ENCODE measurements around the gene SDC3.
A peak's percentile ranks its signal among the peaks of the same experiment; 100 is the strongest.
"Not testable (repeated sequence)": the region's sequence is repeated elsewhere in the genome, so short reads cannot be mapped to it uniquely, and the experiment has no call there.

The SDC3 gene

GRCh38 chr1:30874176-30874575, 34.4 kb downstream of the SDC3 start:
- DNase-seq (ENCODE audit: low spot score): no peak

DNA sequence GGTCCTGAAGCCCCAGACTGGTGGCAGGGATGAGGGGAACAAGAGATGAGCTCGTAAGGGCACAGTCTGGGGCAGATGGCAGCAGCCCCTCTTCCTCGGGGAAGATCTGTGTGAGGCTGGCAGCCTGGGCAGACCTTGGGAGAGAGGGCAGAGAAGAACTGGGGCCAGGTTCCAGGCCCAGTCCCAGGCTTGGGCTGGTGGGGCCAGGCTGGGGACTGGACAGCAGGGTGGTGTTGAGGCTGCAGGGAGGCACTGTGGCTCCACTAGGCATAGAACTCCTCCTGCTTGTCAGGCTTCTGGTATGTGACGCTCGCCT, 35.7 kb downstream of the SDC3 start:
- DNase-seq (ENCODE audit: low spot score): no peak

GRCh38 chr1:30872033-30872947, 36.3 kb downstream of the SDC3 start:
- no peak for DNase-seq (ENCODE audit: low spot score)

DNA sequence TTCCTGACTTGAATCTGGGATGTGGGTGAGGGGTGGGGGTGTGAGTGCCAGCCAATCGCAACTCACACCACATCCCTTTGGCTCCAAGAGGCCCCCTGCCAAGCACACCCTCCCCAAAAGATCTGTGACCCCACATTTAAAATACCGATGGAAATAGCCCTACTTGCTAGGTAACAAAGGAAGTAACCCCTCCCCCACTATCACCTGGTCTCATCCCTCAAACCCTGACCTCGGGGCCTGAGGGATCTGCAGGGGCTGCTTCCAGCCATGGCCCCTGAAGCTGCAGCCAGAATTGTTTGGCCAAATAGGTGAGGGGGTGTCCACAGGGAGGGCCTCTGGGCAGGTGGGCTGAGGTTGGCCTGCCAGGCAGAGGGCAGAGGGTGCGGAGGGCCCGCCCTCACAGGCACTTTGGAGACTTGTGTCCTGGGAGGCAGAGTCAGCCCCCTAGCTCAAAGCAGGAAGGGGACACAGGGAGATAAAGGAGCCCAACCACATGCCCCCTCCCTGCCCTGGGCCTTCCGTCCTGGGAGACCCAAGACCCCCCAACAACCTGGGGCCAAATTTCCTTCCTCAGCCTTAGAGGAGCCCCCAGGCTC, 37.2 kb downstream of the SDC3 start:
- no peak for DNase-seq (ENCODE audit: low spot score)

GRCh38 chr1:30870656-30871055, 37.9 kb downstream of the SDC3 start:
- no peak for DNase-seq (ENCODE audit: low spot score)

DNA sequence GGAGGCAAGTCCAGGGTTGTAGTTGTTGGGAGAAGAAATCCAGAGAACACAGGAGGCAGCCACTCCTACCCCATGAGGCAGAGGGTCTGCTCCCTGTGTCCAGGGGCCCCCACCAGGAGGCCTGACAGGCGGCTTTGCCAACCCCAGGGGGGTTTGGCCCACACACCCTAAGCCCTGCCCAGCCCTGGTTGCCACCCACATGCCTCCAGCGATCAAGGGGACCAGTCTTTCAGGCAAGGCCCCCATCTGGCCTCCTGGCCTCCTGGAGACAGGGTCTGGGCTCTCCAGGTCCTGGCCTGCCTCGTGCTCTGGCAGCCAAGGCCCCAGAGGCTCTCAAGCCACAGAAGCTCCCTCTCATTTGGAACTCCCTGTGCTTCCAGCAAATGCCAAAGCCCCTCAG, 38.5 kb downstream of the SDC3 start:
- DNase-seq (ENCODE audit: low spot score): no peak

DNA sequence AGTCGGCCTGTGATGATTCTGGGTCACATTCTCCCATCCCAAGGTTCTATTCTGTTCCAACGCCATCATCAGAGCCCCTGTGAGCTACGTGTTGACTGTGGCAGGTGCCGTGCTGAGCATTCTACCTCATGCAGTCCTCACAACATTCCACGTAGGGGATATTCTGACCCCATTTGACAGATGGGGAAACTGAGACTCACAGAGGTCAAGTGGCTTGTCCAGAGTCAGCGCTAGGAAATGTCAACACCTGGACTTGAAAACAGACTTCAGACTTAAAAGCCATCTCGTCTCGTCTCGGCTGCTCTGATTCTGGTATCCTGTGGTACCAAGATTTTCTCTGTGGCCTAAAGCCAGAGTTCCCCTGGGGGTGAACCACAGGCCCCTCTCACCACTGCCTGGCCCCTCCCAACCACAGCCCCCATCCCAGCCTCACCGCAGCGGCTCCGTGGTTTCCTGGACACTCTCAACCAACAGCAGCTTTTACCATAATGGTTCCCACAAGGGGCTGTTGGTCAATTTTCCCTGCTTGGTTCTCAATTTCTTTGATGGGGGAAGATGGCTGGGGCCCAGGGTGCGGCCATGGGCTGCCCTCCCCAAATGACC, 39.6 kb downstream of the SDC3 start:
- DNase-seq (ENCODE audit: low spot score): no peak

DNA sequence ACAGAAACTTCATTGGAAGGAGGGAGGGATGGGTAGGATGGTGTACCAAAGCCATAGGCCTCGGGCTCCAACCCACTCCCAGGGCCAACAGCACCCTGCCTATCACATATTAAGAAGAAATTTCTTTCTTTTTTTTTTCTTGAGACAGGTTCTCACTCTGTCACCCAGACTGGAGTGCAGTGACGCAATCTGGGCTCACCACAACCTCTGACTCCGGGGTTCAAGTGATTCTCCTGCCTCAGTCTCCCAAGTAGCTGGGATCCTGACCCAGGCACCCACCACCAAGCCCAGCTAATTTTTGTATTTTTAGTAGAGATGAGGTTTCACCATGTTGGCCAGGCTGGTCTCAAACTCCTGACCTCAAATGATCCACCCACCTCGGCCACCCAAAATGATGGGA, 40.5 kb downstream of the SDC3 start:
- DNase-seq (ENCODE audit: low spot score): not testable (repeated sequence)

GRCh38 chr1:30867537-30867936, 41.0 kb downstream of the SDC3 start:
- no peak for DNase-seq (ENCODE audit: low spot score)

- DNase-seq (ENCODE audit: low spot score): no peak
Measured at GRCh38 chr1:30866594-30866993, 42.0 kb downstream of the SDC3 start.

DNA sequence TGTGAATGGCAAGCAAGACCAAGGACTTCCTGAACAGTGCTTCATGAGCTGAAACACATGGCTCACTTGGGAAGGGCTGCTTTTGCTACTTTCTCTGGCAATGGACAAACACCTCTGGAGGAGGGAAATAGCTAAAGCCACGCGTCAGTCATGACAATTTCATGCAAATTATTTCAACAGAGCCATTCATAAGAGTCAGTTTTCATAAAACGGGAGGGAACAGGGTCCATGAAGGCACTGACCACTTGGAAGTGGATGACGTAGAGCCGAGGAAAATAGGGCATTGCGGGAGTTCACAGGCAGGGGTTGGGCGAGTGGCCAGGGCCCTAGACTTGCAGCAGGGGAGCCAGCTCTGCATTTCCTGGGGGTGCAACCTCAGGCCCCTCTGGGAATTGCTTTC, 43.9 kb downstream of the SDC3 start:
- DNase-seq (ENCODE audit: low spot score): no peak

DNA sequence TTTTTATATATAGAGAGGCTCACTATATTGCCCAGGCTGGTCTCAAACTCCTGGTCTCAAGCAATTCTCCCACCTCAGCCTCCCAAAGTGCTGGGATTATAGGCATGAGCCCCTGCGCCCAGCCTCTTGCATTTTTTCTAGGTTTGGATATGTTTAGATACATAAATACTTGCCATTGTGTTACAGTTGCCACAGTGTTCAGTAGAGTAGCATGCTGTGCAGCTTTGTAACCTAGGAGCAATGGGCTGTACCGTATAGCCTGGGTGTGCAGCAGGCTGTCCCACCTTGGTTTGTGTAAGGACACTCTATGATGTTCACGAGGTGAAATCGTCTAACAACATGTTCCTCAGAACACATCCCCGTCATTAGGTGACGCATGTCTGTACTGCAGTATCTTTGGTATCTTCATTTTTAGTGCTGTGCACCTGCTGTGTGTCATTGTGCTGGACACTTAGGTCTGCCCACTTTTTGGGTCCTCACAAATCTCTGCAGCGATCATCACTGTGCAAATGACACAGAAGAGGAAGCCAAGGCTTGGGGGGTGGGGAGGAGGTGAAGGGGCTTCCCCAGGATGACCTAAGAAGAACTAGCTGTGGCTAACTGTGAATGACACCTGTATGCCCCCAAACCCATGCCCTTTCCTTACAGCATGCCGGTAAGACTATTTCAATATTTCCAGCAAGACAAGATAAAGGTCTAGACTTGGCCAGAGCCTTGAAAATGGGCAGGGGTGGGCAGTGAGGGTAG, 44.5 kb downstream of the SDC3 start:
- no peak for DNase-seq (ENCODE audit: low spot score)

DNA sequence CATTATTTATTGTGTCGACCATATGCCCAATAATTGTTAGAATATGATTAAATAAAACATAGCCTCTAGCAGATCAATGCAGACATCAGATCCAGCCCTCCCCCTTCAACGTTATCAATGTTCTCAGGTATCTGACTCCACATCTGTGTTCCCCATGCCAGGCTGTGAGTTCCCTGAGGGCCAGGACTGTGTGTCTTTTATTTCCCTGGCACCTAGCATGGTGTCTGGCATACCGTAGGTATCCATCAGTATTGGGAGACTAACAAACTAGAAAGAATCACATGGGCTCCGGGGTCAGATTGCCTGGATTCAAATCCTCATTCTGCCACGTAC, 48.3 kb downstream of the SDC3 start:
- DNase-seq (ENCODE audit: low spot score): no peak

- no peak for DNase-seq (ENCODE audit: low spot score)
Measured at GRCh38 chr1:30857964-30858363, 50.6 kb downstream of the SDC3 start.

GRCh38 chr1:30857062-30857461, 51.5 kb downstream of the SDC3 start:
- no peak for DNase-seq (ENCODE audit: low spot score)

DNA sequence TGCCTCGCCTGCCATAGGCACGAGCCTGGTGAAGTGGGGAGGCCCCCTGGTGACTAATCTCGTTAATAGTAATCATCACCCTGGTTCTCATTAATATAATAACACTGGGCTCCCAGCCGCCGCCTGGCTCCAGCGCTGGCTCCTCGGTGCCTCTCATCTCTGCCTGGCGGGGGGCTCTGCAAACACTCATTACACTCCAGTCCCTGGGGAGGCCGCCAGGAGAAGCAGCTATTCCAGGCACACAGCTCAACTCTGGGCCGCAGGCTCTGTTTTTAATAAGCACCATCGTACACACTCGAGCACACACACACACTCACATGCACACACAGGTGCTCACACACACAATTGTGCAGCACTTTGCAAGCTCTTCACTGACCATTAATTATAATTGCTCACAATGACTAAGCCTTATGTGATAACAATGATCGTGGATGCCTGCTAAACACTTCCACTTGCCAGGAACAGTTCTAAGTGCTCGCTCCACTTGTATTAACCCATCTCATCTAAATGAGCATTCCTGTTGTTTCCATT, 52.2 kb downstream of the SDC3 start:
- peak; percentile 33 for DNase-seq (ENCODE audit: low spot score)

DNA sequence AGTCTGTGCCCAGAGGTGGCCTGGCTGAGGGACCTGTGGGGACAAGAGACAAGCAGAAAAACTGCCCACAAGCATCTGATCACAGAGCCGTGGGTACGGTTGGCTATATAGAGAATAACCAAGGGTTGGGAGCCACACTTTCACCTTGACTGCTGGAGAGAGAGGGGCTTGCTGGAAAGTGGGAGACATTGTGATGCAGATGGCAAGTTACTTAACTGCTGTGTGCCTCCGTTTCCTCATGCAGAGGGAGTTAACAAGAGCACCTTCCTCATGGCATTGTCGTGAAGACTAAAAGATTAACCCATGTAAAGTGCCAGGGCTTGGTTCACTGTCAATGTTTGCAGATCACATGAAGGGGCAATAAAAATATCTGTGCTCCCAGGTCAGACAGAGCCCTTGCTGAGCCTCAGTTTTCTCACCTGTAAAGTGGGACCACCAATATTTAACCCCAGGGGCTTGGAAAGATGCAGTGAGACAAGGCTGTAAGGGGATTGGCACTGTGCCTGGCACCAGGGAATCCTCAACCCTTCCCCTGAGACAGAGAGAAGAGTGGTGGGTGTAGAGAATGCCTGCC, 52.8 kb downstream of the SDC3 start:
- no peak for DNase-seq (ENCODE audit: low spot score)

GRCh38 chr1:30853350-30853749, 55.2 kb downstream of the SDC3 start:
- no peak for DNase-seq (ENCODE audit: low spot score)

- peak; percentile 45 for DNase-seq (ENCODE audit: low spot score)
Measured at GRCh38 chr1:30852026-30852425, 56.5 kb downstream of the SDC3 start.

DNA sequence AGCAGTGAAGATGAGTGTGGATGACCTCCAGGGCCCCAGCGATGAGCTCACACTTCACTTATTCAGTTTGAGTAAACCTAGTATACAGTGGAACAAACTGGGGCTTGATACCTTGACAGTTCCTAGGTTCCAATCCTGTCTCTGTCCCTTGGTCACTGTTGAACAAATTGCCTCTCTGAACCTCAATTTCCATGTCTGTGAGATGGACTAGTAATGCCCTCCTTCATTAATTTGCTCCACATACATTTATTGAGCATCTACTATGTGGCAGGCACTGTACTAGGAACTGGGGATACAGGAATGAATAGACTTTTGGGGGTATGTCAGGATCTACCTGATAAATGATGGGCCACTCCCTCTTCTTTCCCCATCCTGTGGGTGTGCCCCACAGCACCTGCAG, 57.3 kb downstream of the SDC3 start:
- no peak for DNase-seq (ENCODE audit: low spot score)

GRCh38 chr1:30850607-30851006, 58.0 kb downstream of the SDC3 start:
- no peak for DNase-seq (ENCODE audit: low spot score)

- no peak for DNase-seq (ENCODE audit: low spot score)
Measured at GRCh38 chr1:30848130-30848529, 60.4 kb downstream of the SDC3 start.
